ENCODE measurements around the gene PRSS38.

DNA sequence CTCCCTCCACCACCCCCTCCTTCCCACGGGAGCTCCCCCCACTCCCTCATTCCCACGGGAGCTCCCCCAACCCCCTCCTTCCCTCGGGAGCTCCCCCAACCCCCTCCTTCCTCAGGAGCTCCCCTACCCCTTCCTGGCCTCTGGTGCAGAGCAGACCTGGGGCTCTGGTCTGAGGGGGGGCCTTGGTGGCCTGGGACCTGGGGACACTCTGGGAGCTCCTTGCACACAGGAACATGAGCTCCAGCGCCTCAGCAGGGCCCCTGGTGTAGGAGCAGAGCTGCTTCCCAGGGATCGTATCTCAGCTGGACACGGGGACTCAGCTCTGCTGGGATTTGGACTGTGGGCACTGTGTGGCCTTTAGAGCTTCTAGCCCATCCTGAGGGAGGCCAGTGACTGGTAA is 19.7 kb upstream of the PRSS38 start:
- TF ChIP-seq, protein P1, sequence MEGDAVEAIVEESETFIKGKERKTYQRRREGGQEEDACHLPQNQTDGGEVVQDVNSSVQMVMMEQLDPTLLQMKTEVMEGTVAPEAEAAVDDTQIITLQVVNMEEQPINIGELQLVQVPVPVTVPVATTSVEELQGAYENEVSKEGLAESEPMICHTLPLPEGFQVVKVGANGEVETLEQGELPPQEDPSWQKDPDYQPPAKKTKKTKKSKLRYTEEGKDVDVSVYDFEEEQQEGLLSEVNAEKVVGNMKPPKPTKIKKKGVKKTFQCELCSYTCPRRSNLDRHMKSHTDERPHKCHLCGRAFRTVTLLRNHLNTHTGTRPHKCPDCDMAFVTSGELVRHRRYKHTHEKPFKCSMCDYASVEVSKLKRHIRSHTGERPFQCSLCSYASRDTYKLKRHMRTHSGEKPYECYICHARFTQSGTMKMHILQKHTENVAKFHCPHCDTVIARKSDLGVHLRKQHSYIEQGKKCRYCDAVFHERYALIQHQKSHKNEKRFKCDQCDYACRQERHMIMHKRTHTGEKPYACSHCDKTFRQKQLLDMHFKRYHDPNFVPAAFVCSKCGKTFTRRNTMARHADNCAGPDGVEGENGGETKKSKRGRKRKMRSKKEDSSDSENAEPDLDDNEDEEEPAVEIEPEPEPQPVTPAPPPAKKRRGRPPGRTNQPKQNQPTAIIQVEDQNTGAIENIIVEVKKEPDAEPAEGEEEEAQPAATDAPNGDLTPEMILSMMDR (IDR thresholded peaks at IDR 0.05): no peak
- TF ChIP-seq POLR2A (IDR thresholded peaks at IDR 0.05) (no peak), POLR2AphosphoS5 (IDR thresholded peaks at IDR 0.05) (no peak)
